Measurements from ENCODE around the gene SORBS1.
A peak's percentile ranks its signal among the peaks of the same experiment; 100 is the strongest.
"Not testable (repeated sequence)": the region's sequence is repeated elsewhere in the genome, so short reads cannot be mapped to it uniquely, and the experiment has no call there.

Gene SORBS1

GRCh38 chr10:95480102-95480900 is 80.9 kb downstream of the SORBS1 start:
- DNase-seq, result no peak

DNA sequence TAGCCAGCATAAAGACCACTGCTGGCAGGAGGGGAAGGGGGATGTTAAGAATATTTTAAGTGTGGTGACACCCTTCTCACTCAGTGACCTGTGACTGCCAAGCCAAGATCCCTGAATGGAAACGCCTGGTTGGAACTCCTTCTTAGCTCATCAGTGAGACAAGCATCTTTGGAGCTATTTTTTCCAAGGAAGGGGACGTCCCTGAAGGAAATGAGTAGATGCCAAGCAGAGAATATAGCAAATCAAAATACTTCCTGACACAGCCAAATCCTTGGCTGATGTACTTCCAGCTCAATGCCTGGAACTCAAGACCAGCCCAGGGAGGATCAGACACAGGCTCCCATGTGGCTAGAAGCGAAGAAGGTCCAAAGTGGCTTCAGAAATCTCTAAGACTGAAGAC is 82.2 kb downstream of the SORBS1 start:
- no peak for DNase-seq

GRCh38 chr10:95478185-95478584 is 83.0 kb downstream of the SORBS1 start:
- no peak for DNase-seq

- DNase-seq, result no peak
Observed at GRCh38 chr10:95477175-95477520, 84.0 kb downstream of the SORBS1 start.

GRCh38 chr10:95476469-95477174 is 84.5 kb downstream of the SORBS1 start:
- DNase-seq, result no peak

GRCh38 chr10:95475827-95476468 is 85.2 kb downstream of the SORBS1 start:
- DNase-seq, result peak; percentile 41

GRCh38 chr10:95475003-95475383 is 86.2 kb downstream of the SORBS1 start:
- no peak for DNase-seq

GRCh38 chr10:95474228-95475002 is 86.8 kb downstream of the SORBS1 start:
- DNase-seq, result no peak

- DNase-seq, result no peak
Observed at GRCh38 chr10:95472304-95473088, 88.7 kb downstream of the SORBS1 start.

DNA sequence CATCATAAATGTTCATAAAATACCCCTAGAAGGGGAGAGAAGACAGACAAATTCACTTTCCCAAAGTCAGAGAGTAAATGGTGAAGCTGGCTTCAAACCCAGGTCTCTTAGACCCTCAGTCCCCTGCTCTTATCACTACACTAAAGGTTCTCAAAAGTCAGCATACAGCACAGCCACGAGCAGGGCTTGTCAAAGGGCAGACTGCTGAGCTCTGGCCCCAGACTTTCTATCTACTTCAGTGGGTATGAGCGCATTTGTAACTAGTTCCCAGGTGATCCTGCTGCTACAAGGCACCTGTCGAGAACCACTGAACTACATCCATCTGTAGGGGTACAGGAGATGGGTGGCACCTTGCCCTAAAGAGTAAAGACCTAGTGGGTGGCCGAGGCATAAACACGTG is 91.5 kb downstream of the SORBS1 start:
- no peak for DNase-seq

GRCh38 chr10:95469251-95469650 is 91.9 kb downstream of the SORBS1 start:
- DNase-seq, result no peak

GRCh38 chr10:95467642-95468041 is 93.5 kb downstream of the SORBS1 start:
- not testable (repeated sequence) for DNase-seq

- DNase-seq, result peak; percentile 55
Observed at GRCh38 chr10:95467162-95467599, 94.0 kb downstream of the SORBS1 start.

DNA sequence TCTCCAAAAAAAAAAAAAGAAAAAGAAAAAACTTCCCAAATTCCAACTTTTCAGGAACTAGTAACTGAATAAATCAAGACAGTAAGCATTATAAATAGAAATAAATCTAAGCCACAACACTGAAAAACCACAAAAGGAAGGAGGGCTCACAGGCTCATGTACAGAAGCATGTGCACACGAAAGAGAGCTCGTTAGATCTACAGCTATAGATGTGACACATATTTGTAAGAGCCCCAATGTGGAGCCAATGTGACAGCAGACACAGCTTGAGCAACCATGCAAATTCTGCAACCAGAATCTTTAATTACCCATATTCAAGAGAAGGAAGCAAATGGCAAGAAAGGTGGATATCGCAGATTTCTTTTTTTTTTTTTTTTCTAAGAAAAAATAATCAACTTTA is 94.7 kb downstream of the SORBS1 start:
- DNase-seq, result no peak

- peak; percentile 16 for DNase-seq
Observed at GRCh38 chr10:95464280-95464679, 96.9 kb downstream of the SORBS1 start.

GRCh38 chr10:95462740-95463667 is 98.2 kb downstream of the SORBS1 start:
- peak; percentile 13 for DNase-seq

- no peak for DNase-seq
Observed at GRCh38 chr10:95461611-95462010, 99.6 kb downstream of the SORBS1 start.

DNA sequence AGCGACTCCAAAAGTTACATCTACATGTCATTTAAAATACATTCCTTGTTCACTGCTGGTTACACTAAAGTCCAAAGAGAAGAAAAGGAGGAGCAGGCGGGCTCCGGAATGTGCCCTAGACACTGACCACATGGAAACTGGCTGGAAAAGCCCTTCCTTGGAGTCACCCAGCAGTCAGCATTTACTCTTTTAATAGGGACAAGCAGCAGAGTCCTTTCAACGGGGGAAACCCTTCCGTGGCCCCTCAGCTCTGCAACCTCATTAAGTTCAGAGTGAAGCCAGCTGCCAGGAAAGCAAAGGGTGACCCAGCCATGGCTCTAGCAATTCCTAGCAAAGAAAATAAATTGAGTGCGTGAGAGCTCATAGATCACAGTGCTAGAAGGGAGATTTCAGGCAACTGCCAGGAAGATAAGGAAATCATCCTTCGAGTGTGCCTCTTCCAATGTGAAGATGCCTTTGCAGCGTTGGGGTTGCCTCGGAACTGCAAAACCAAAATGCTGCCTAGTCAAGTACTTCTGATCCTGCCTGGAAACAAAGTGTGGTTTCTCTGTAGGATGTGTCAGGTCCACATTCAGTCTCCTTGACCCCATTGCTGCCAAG is 101.6 kb downstream of the SORBS1 start:
- no peak for DNase-seq

DNA sequence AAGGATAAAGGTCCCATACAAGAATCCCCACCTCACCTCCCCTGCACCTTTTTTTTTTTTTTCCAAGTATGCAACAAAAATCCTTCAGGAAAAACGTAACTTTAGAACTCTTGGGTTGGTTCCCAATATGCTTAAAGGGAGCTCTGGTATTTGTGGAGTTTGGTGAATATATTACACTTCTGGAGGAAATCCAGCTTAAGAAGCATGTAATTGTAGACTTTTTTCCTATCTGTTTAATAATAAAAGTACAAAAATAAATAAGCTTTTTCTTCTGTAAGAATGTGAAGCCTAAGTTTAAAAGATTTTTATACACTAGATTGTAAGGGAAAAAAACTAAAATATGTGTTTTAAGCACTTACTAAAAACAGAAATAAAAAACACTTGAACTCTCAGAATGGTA is 102.3 kb downstream of the SORBS1 start:
- DNase-seq, result no peak

DNA sequence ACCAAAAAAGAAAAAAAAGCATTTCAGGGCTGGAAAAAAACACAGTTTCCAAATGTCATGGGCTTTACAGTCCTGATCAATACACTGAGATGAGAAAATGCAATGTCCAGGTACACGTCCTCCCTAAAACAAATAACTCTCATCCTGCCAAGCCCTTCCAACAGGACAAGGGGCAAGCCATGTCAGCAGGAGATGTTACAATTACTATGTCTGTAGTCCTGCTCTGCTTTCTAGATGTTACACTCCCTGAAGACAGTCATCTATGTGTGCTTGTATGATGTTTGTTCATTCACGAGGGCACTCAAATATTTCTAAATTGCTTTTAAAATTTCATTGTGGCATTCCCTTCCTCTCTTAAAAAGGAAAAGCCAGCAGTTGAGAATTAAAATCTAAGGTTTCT is 103.2 kb downstream of the SORBS1 start:
- DNase-seq, result no peak
